Smooth muscle cell (in vitro differentiated cells): ENCODE data around the gene ZNF232. TPM values are rescaled to one million over a fixed set of nuclear protein-coding genes. Genes with fewer than 3 reads are reported as not detected.
"Not testable (repeated sequence)": the region's sequence is repeated elsewhere in the genome, so short reads cannot be mapped to it uniquely, and the experiment has no call there.

Experiments used
- DNase-seq: peaks from one replicate; lab custom pipeline; 2025; ENCODE audit not compliant: unreplicated experiment; lab: John Stamatoyannopoulos, UW
- H2AFZ ChIP-seq: fragments of 200-600 bp; sonication (generic); 2 replicates; pipeline ENCODE4 v1.6.0; 2016; ENCODE audit warnings: antibody characterized with exemption, low read depth, mild to moderate bottlenecking
- H3F3A ChIP-seq: fragments of 200-600 bp; sonication (generic); 2 replicates; pipeline ENCODE4 v1.6.0; 2017; ENCODE audit warnings: antibody characterized with exemption, low read depth
- H3K27ac ChIP-seq: fragments of 200-600 bp; sonication (generic); 2 replicates; pipeline ENCODE4 v1.5.1; 2016; ENCODE audit warnings: low read depth, mild to moderate bottlenecking
- H3K27me3 ChIP-seq: fragments of 200-600 bp; sonication (generic); 2 replicates; pipeline ENCODE4 v1.6.1; 2016; ENCODE audit warnings: low read depth, mild to moderate bottlenecking
- H3K36me3 ChIP-seq: fragments of 200-600 bp; sonication (generic); 2 replicates; pipeline ENCODE4 v1.5.1; 2016; ENCODE audit warnings: low read depth
- H3K4me1 ChIP-seq: fragments of 200-600 bp; sonication (generic); 2 replicates; pipeline ENCODE4 v1.5.1; 2016; ENCODE audit warnings: low read depth
- H3K4me2 ChIP-seq: fragments of 200-600 bp; sonication (generic); 2 replicates; pipeline ENCODE4 v1.6.0; 2016; ENCODE audit warnings: mild to moderate bottlenecking
- H3K4me3 ChIP-seq: fragments of 200-600 bp; sonication (generic); 2 replicates; pipeline ENCODE4 v1.5.1; 2016; ENCODE audit warnings: mild to moderate bottlenecking
- H3K79me2 ChIP-seq: fragments of 200-600 bp; sonication (generic); 2 replicates; pipeline ENCODE4 v1.6.0; 2016; ENCODE audit warnings: low read depth, mild to moderate bottlenecking
- H3K9ac ChIP-seq: fragments of 200-600 bp; sonication (generic); 2 replicates; pipeline ENCODE4 v1.6.0; 2016; ENCODE audit warnings: low read depth
- H3K9me3 ChIP-seq: fragments of 200-600 bp; sonication (generic); replicated peaks from 2 replicates; pipeline ENCODE4 v1.5.1; 2016; ENCODE audit warnings: low read depth
- H4K20me1 ChIP-seq: fragments of 200-600 bp; sonication (generic); 2 replicates; pipeline ENCODE4 v1.6.0; 2016; ENCODE audit warnings: low read depth
- CTCF ChIP-seq: fragments of 200-600 bp; sonication (generic); IDR thresholded peaks from 2 replicates; pipeline ENCODE4 v1.5.1; 2017; ENCODE audit warnings: borderline replicate concordance, mild to moderate bottlenecking, antibody characterized with exemption; ENCODE audit not compliant: insufficient read depth, poor library complexity, severe bottlenecking
- WGBS: methylation state at CpG from one replicate; pipeline ENCODE4 v1.1.7; 2016; ENCODE audit warnings: low lambda C conversion rate; 5-methylcytosine and 5-hydroxymethylcytosine counted together
- polyA plus RNA-seq: library from polyadenylated mRNA; unstranded; fragments of >200 nt; fragmentation: Nextera tagmentation; extraction: Ambion mirVana; gene quantifications from 2 replicates; pipeline ENCODE4 v1.2.1, GENCODE V29; 2016
- total RNA-seq: library from RNA; depleted of rRNA; stranded (reverse); fragments of >200 nt; gene quantifications from 2 replicates; pipeline ENCODE4 v1.2.3, GENCODE V29; 2014

ZNF232 gene
- total and polyA plus RNA-seq, 2 experiments from 2014 or later: 11.2 to 12.8 TPM

- H3F3A ChIP-seq: no peaks in the 10 kb centered on the region
- no peak overlapping the region for H3K9ac ChIP-seq
- WGBS: 87% methylated on average over 3 of the region's 3 CpGs
- no peak for DNase-seq
- H3K79me2 ChIP-seq: no peaks in the 10 kb centered on the region
- H3K27ac ChIP-seq: no peak overlapping the region
- H3K27me3 ChIP-seq: no peaks in the 10 kb centered on the region
- no peak overlapping the region for H2AFZ ChIP-seq
- TF ChIP-seq CTCF: no peak
- no peaks in the 10 kb centered on the region for H3K9me3 ChIP-seq
- H3K4me1 ChIP-seq: no peaks in the 10 kb centered on the region
- no peak overlapping the region for H3K4me3 ChIP-seq
- no peaks in the 10 kb centered on the region for H4K20me1 ChIP-seq
- H3K36me3 ChIP-seq: no peaks in the 10 kb centered on the region
- no peak overlapping the region for H3K4me2 ChIP-seq
These were observed 31.1 kb downstream of the ZNF232 start for GRCh38 chr17:5080591-5080990.

- no peak within 1 kb of the TSS for H3K9ac ChIP-seq
- 41% methylated on average over 69 of the region's 75 CpGs for WGBS
- no peak within 1 kb of the TSS for H3K27ac ChIP-seq
- H3F3A ChIP-seq: no peaks in the 10 kb centered on the region
- H4K20me1 ChIP-seq: no peaks in the 10 kb centered on the region
- H2AFZ ChIP-seq: no peak within 1 kb of the TSS
- peak within 1 kb of the TSS; percentile 57 for H3K4me2 ChIP-seq
- no peaks in the 10 kb centered on the region for H3K4me1 ChIP-seq
- no peaks in the 10 kb centered on the region for H3K27me3 ChIP-seq
- H3K4me3 ChIP-seq: peak within 1 kb of the TSS; percentile 32
- DNase-seq: no peak
- TF ChIP-seq CTCF: no peak
- no peaks in the 10 kb centered on the region for H3K9me3 ChIP-seq
- no peaks in the 10 kb centered on the region for H3K79me2 ChIP-seq
- no peaks in the 10 kb centered on the region for H3K36me3 ChIP-seq
These were observed 33.3 kb downstream of the ZNF232 start, which contains the start of gene ZFP3 for GRCh38 chr17:5078106-5079028. Gene ZFP3, plus strand, starts transcription at chr17:5078467. Its CDS starts 13,038 bp downstream, at chr17:5091505.

- Histone ChIP-seq H3K9me3 (no peaks in the 10 kb centered on the region), H3K36me3 (no peaks in the 10 kb centered on the region), H4K20me1 (no peaks in the 10 kb centered on the region), H3K4me3 (peak overlapping the region; percentile 32), H3F3A (no peaks in the 10 kb centered on the region), H3K4me2 (peak overlapping the region; percentile 57), H2AFZ (no peak overlapping the region), H3K4me1 (no peaks in the 10 kb centered on the region), H3K27ac (no peak overlapping the region), H3K79me2 (no peaks in the 10 kb centered on the region), H3K9ac (no peak overlapping the region), H3K27me3 (no peaks in the 10 kb centered on the region)
- no peak for DNase-seq
- 85% methylated on average over 14 of the region's 14 CpGs for WGBS
- no peak for TF ChIP-seq CTCF
These were observed 33.9 kb downstream of the ZNF232 start for GRCh38 chr17:5077781-5078105.

- H2AFZ ChIP-seq, DNase-seq, H3K4me1 ChIP-seq, H3K4me2 ChIP-seq, H3K4me3 ChIP-seq, H3K36me3 ChIP-seq, H4K20me1 ChIP-seq, H3F3A ChIP-seq, H3K79me2 ChIP-seq, H3K27ac ChIP-seq, H3K9ac ChIP-seq, H3K9me3 ChIP-seq, H3K27me3 ChIP-seq: not testable (repeated sequence)
- 99% methylated on average over 24 of the region's 24 CpGs for WGBS
These were observed 34.4 kb downstream of the ZNF232 start for GRCh38 chr17:5077275-5077674.

- not testable (repeated sequence) for H3K27ac ChIP-seq, H2AFZ ChIP-seq, H3F3A ChIP-seq, H3K4me3 ChIP-seq, H3K9me3 ChIP-seq, H3K4me2 ChIP-seq, DNase-seq, H3K4me1 ChIP-seq, H3K9ac ChIP-seq, H3K79me2 ChIP-seq, H3K27me3 ChIP-seq, H4K20me1 ChIP-seq, H3K36me3 ChIP-seq
- 80% methylated on average over 5 of the region's 5 CpGs for WGBS
These were observed 36.2 kb downstream of the ZNF232 start for GRCh38 chr17:5075472-5075871.
